Right renal pelvis (tissue), 4 donors: ENCODE measurements around the gene TPRG1L. TPM values are rescaled to one million over a fixed set of nuclear protein-coding genes. Genes with fewer than 3 reads are reported as not detected.

ENCODE experiments used
- DNase-seq, 4 donors: peaks; one replicate each; pipeline ENCODE4 v3.0.0-alpha.2; 2013; ENCODE audit warnings: low read depth in 4 of 4, low spot score in 3 of 4, missing footprints in 1 of 4
- polyA plus RNA-seq, 4 donors: library from polyadenylated mRNA; unstranded; fragments of 120-200 nt; gene quantifications; one replicate each; pipeline ENCODE4 v1.2.1, GENCODE V29; 2013; ENCODE audit not compliant: insufficient read length in 4 of 4

TPRG1L gene
- polyA plus RNA-seq, 4 donors, result 42.5 to 50.0 (median 46.1) TPM

GRCh38 chr1:3676581-3677470, 52.0 kb downstream of the TPRG1L start:
- DNase-seq, result no peak

GRCh38 chr1:3677484-3677883, 52.7 kb downstream of the TPRG1L start:
- no peak for DNase-seq

GRCh38 chr1:3678361-3679097, 53.7 kb downstream of the TPRG1L start:
- DNase-seq, result no peak

GRCh38 chr1:3679098-3679555, 54.3 kb downstream of the TPRG1L start:
- DNase-seq, result no peak

Other genes starting within 250 kb of the TPRG1L start
- 10 to 100 TPM; 16.1 to 25.7 (median 17.6) TPM for gene ARHGEF16, start 170.3 kb upstream of the TPRG1L start, polyA plus RNA-seq
- 10 to 100 TPM in 2 of 4 donors, 1 to 10 TPM in 2; 9.0 to 15.6 (median 10.5) TPM for gene MEGF6, start 13.5 kb upstream of the TPRG1L start, polyA plus RNA-seq
- gene WRAP73, start 25.1 kb downstream of the TPRG1L start, polyA plus RNA-seq, result 10 to 100 TPM; 17.4 to 21.1 (median 19.7) TPM
- gene TP73, start 27.5 kb downstream of the TPRG1L start, polyA plus RNA-seq, result under 1 TPM; 0.55 to 0.70 (median 0.62) TPM
- under 1 TPM; 0.20 to 0.22 (median 0.21) TPM for gene CCDC27, start 127.4 kb downstream of the TPRG1L start, polyA plus RNA-seq
- gene SMIM1, start 147.7 kb downstream of the TPRG1L start, polyA plus RNA-seq, result 10 to 100 TPM; 11.4 to 18.4 (median 14.5) TPM
- gene LRRC47, start 171.5 kb downstream of the TPRG1L start, polyA plus RNA-seq, result 10 to 100 TPM; 66.6 to 75.8 (median 69.8) TPM
- gene CEP104, start 232.2 kb downstream of the TPRG1L start, polyA plus RNA-seq, result 10 to 100 TPM; 30.0 to 36.2 (median 33.9) TPM
- gene DFFB, start 232.5 kb downstream of the TPRG1L start, polyA plus RNA-seq, result 1 to 10 TPM; 5.7 to 8.6 (median 6.9) TPM